ENCODE data around the gene MLEC.

The MLEC gene

DNA sequence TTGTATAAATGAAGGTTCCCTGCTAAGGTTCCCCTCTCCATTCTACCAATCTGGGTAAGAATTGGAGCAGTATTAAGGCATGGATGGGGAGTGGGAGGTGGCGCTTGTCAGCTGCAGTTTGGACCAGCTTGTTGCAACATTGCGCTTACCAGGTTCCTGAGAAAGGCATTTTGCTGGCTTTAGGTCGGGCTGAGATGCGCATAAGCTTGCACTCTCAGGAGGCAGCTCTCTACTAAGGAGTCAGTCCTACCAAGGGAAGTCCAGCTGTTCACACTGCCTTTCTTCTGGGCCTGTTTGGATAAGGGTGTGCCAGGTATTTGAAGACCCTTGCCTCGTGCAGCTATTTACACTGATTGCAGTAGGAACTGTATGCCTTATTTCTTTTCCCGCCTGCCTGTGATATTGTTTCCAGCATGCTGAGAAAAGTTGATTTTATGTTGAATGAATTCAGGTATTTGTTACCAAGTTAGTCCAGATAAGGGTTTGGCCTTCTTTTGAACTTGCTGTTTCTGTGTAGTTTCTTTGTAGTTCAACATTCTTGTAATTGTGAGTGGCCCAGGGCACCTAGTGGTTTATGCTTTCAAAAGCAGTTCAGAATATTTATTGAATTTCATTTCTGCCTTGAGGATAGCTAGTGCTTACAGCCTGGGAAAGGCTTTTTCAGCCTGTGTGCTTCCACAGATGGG, 2.6 kb downstream of the MLEC start:
- no peak for FAIRE-seq
- no peak for DNase-seq (ENCODE audit: extremely low spot score, insufficient read length, low read depth)

DNA sequence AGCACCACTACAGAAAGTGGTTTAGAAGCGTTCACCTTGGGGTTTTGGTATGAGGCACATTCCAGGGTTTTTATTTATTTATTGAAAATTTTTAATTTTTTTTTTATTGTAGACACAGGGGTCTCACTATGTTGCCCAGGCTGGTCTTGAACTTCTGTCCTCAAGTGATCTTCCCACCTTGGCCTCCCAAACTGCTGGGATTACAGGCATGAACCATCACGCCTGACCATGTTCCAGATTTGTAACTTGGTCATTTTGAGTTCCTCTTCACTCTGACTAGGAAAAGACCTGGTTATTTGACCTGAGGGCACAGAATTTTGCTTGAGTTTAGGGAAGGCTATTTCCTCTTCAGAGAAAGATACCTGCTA, 3.1 kb downstream of the MLEC start:
- no peak for FAIRE-seq
- no peak for DNase-seq (ENCODE audit: extremely low spot score, insufficient read length, low read depth)

DNA sequence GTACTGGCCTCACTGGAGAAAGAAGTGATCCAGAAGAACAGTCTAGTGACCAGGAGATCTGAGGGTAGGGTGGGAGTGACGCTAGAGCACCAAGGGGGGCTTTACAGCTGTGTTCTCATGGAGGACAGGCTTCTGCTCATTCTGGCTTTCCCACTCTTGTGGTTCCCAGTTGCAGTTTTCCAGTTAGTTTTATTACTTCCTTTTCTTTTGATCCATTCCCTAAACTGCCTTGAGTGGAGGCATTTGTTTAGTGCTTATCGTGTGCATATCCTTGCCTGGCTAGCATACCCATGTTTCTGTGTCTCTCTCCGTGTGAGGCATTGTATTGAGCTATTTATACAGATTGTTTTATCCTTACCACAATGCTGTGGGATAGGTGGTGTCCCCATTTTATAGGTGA, 4.0 kb downstream of the MLEC start:
- FAIRE-seq: no peak
- no peak for DNase-seq (ENCODE audit: extremely low spot score, insufficient read length, low read depth)

DNA sequence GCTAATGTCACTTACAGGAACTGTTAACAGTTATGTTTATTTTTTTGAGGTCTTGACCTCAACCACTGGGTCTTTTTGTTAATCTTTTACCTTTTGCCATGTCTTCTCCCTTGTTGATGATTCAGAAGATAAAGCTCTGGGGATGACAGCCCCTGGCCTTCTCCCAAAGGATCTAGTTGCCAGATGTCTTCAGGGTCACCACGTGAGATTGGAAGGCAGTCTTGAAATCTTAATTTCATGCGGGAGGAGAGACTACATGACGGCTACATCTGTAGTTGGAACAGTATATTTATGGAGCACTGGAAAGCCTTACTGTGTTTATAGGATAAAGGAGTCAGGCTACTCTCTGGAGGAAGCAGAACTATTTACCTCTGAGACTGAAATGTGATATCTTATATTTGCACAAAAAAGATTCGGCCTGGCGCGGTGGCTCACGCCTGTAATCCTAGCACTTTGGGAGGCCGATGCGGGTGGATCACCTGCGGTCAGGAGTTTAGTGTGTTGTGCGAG, 5.6 kb downstream of the MLEC start:
- DNase-seq (ENCODE audit: extremely low spot score, insufficient read length, low read depth) (no peak), FAIRE-seq (no peak)

DNA sequence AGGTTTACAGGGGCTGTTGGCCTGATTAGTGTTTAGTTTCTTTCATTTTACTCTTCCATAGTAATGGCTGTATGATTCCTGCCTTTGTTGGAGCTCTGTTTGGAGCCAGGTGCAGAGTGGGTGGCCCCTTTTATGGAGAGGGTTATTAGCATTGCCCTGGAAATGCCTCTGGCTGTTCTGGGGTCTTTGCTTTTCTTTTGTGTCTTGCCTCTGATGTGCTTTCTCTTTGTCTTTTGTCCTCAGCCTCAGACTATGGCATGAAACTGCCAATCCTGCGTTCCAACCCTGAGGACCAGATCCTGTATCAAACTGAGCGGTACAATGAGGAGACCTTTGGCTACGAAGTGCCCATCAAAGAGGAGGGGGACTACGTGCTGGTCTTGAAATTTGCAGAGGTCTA, 6.9 kb downstream of the MLEC start:
- FAIRE-seq (no peak), DNase-seq (ENCODE audit: extremely low spot score, insufficient read length, low read depth) (no peak)

DNA sequence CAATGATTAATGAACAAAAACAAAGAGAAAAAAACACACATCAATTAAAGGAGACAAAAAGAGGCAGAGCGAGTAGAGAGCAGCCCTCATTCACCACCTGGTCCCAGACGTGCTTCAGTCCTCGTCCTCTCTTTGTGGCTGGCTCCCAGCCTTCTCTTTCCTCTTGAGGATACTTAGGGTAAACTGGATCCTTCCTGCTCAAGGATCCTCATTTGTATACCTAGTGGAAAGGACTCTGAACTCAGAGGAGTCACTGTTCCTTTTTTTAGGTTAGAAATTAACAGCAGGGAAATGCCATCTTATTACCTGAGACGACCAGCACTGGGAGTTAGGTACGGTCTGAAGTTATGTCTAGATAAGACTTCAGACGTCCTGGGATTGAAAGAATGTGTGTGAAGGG, 9.7 kb downstream of the MLEC start:
- no peak for DNase-seq (ENCODE audit: extremely low spot score, insufficient read length, low read depth)

DNA sequence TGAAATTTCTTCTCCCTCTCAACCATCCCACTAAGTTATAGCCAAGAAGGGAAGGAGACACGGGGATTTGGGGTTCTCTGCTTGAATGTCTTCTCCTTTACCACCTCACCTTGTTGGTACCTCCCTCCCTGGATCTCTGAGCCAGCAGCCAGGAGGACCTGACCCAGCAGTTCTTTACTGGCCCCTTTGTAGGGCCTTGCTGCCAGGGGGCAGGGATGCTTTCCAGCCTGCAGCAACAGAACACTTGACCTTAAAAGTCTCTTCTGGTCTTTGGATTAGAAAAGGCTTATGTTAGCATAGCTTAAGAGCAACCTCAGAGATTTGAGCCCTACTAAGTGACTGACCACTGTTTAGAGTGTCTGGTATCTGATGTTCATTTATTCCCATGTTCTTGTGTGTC, 10.4 kb downstream of the MLEC start:
- DNase-seq (ENCODE audit: extremely low spot score, insufficient read length, low read depth) (no peak), FAIRE-seq (no peak)

More for the DNA sequence above, 9.7 kb downstream of the MLEC start:
- no peak for FAIRE-seq

DNA sequence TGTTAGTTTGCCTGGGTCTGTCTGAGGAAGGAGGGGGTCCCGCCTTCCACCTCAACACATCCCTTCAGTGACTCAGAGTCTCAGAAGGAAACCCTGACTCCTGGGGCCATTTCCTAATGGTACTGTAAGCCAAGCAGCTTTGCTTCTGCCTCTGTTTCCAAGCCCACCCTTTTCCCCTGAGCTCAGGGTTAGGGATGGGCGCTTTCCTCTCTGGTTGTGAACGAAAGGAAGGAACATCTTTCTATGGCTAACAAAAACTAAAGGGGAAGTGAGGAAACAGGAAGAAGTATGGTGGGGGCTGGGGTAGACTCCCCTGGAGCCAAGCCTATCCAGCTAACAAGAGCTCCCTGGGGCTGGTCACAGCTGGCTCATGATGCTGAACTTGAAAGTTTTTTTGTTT, 11.7 kb downstream of the MLEC start:
- FAIRE-seq (no peak), DNase-seq (ENCODE audit: extremely low spot score, insufficient read length, low read depth) (no peak)

DNA sequence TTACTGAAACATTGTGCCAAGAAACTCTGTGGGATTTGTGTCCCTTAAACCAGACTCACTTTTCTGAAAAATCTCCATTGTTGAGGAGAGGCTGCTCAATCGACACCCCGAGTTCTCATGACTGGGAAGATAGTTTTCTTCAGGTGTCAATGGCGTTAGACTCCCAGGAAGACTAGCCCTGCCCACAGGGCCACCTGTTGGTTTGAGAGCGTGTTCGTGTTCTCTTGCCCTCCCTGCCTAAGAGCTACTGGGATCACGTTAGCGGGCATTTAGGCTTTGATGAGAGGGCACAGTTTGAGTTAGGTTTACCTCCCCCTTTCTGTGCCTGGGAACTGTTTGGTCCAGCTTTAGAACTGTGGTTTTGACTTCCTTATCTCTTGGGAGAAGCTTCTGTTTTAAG, 12.6 kb downstream of the MLEC start:
- DNase-seq (ENCODE audit: extremely low spot score, insufficient read length, low read depth): no peak
- no peak for FAIRE-seq

DNA sequence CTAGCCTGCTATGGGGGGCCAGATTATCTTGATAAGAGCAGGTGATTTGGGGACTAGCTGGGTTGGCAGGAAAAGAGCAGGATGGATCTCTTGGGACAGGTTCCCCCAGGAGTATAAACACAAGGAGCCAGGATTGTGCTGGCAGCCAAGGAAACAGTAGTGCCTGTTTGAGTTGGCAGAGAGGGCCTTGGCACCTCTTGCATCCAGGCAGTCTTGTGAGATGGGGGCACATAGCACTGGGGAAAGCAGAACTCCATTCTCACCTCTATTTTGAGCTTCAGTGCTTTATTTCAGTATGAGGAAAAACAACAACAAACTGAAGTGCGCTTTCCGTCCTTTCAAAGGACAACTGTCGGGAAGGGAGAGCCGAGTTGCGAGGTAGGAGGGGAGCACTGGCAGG, 13.9 kb downstream of the MLEC start:
- FAIRE-seq: no peak
- DNase-seq (ENCODE audit: extremely low spot score, insufficient read length, low read depth): no peak

DNA sequence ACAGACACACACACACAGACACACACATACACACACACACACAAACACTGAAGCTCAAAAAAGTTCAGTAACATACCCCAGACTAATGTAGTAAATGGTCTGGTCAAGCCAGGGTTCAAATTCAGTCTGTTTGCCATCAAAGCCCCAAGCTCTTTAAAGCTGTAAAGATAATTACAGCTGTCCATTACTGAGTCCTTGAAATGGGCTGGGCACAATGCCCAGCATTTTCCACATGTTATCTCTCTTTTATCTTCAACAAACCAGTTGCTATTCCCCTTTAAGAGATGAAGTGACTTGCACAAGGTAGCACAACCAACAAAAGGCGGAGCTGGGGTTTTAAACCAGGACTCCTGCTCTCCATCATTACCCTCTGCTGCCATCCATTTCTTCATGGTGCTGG, 15.7 kb downstream of the MLEC start:
- no peak for DNase-seq (ENCODE audit: extremely low spot score, insufficient read length, low read depth)
- FAIRE-seq: no peak

DNA sequence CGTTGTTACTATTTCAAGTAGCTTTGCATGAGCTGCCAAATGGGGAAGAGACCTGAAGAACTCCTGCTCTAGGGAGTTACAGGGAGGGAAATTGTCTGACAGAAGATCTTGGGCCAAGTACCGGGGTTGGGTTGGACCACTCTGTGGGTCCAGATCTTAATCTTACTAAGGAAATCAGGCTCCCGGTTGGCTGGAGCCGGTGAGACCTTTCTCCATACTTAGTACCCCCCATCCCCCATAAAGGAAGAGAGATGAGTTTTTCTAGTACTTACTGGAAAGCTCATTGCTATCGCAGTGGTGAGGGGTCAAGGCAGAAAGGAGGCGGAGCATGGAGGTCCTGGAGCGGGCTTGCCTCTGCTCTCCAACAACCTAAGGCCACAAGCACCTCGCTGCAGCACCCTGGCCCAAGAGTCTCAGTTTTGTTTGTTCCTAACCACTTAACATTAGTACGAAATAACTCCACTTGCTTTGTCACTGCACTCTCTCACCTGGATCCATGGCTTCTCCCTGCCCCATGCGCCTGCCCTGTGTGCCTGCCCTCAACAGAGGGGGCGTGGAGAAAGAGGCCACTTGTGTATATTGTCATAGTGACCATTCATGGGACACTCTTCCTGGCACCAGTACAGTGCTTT, 16.5 kb downstream of the MLEC start:
- DNase-seq (ENCODE audit: extremely low spot score, insufficient read length, low read depth) (no peak), FAIRE-seq (no peak)

DNA sequence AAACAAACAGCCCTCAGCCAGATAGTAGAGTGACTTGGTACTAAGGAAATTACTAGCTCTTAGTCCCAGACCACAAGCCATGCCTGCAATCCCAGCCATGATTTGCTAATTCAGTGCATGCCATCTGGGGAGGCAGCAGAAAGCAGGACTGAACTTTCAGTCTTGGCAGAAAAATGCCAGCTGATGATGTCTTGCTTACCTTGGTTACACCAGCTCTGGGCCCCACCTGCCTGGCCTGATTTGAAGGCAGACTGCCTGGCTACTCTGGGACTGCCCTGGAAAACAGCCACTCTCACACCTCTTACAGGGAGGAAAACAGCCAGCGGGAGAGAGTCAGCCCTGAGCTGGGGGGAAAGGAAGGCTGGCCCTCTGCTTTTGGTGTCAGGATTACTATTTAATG, 18.7 kb downstream of the MLEC start:
- FAIRE-seq: no peak

DNA sequence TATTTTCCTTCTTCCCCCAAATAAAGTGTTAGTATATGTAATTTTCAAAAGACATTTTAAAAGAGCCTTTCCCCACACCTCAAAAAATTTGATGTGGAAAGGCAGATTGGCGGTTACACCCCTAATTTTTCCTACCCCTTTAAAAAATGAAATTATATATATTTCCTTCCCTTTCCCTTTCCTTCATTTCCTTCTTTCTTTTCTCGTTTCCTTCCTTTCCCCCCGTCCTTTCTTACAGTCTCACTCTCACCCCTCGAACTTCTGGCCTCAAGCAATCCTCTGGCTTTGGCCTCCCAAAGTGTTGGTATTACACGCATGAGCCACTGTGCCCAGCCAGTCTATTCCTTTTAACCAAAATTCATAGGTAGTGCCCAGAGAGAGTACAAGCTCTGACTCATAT, 19.1 kb downstream of the MLEC start:
- FAIRE-seq (no peak), DNase-seq (ENCODE audit: extremely low spot score, insufficient read length, low read depth) (no peak)

More for the DNA sequence above, 18.7 kb downstream of the MLEC start:
- no peak for DNase-seq (ENCODE audit: extremely low spot score, insufficient read length, low read depth)

DNA sequence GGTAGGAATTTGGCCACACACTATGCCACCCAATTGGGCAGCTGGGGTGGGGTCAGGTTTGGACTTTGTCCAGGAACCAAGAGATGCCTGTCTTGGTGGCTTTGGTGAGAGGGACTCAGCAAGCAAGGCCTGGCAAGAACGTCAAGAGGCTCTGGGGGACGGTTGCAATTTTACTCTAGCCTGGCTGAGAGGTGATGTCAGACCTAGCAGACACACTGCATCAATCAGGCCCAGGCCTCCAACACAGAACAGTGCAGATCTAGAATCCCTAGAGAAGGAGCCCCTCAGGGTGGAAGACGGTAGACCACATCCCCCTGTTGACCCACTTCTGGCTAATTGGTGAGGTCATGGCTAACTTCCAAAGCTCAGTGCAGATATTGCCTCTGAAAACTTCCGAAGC, 21.7 kb downstream of the MLEC start:
- FAIRE-seq: no peak

DNA sequence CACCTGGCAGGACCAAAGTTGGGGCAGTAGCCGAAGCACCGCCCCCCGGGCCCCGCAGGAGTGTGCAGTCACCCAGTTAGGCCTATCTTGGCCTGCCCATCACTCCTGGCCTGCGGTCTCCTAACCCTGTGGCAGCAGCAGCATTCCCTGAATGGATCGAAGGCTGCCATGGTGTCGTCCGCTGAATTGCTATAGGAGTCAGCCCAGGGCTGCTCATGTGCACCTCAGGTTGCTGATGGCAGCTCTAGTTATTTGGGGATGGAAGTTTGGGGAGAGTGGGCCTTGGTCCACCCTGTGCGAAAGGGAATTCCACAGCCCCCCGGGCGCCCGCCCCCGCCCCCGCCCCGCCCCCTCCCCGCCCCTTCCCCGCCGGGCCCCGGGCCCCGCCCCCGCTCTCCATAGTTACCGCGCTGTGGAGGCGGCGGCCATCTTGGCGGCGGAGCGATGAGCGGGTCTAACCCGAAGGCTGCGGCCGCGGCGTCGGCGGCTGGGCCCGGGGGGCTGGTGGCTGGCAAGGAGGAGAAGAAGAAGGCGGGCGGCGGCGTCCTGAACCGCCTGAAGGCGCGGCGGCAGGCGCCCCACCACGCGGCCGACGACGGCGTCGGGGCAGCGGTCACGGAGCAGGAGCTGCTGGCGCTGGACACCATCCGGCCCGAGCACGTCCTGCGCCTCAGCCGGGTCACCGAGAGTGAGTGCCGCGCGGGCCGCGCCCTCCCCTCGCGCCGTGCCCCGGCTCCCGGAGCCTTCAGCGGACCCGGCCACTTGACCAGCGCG, 23.3 kb downstream of the MLEC start, which contains the start of gene UNC119B:
UNC119B (plus strand) TSS at position 428 of the 774 bp plus-strand sequence; CDS start at position 445, 17 bp downstream.
- FAIRE-seq: no peak

More for the DNA sequence above, 21.7 kb downstream of the MLEC start:
- DNase-seq (ENCODE audit: extremely low spot score, insufficient read length, low read depth): no peak

DNA sequence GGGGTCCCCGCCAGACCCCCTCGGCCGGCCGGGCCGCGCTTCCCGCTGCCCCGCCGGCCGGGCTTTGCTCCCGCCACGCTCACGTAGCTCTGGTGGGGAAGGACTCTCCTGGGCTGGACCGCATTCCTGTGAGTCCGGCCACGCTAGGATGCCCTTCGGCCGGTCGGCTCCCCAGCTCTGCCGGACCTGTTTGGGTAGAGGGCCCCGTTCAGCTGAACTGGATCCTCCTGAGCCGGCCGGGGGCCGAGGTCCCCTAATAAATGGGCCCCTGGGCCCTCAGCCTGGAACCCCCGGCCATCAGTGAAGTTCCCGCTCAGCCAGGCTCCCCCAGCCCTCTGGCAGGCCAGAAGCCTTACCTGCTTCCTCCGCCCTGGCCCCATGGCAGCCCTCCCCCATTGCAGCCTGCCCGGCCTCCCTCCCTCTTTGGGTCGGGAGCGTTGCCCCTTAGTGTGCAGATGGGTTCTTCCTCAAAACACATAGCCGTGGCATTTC, 23.9 kb downstream of the MLEC start:
- no peak for FAIRE-seq
- peak; percentile 18 for DNase-seq (ENCODE audit: extremely low spot score, insufficient read length, low read depth)

More for the DNA sequence above, 23.3 kb downstream of the MLEC start, which contains the start of gene UNC119B:
- peak; percentile 72 for DNase-seq (ENCODE audit: extremely low spot score, insufficient read length, low read depth)

DNA sequence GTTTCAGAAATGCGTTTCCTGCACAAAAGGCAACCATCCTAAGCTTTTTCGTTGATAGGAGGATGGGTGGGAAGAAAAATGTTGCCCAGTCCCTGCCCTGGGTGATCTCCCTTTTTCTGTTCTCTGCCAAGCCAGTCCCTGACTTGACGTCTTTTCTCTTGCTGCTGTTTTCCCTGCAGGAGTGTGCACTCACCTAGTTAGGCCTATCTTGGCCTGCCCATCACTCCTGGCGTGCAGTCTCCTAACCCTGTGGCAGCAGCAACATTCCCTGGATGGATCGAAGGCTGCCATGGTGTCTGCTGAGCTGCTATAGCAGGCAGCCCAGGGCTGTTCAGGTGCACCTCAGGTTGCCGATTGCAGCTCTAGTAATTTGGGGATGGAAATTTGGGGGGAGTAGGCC, 24.5 kb downstream of the MLEC start:
- DNase-seq (ENCODE audit: extremely low spot score, insufficient read length, low read depth): no peak
- FAIRE-seq: no peak

DNA sequence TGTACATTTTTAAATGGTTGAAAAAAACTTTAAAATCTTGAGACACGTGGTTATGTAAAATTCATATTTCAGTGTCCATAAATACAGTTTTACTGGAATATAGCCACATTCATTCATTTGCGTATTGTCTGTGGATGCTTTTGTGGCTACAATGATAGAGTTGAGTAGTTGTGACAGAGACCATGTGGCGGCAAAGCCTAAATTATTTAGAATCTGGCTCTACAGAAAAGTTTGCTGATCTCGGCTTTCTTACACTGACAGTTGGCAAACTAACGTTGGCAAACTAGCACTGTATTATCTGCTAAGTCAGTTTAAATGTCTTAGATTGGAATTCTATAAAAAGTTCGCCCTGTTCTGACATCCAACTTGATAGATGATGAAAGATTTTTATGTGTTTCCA, 25.7 kb downstream of the MLEC start:
- DNase-seq (ENCODE audit: extremely low spot score, insufficient read length, low read depth) (no peak), FAIRE-seq (no peak)

DNA sequence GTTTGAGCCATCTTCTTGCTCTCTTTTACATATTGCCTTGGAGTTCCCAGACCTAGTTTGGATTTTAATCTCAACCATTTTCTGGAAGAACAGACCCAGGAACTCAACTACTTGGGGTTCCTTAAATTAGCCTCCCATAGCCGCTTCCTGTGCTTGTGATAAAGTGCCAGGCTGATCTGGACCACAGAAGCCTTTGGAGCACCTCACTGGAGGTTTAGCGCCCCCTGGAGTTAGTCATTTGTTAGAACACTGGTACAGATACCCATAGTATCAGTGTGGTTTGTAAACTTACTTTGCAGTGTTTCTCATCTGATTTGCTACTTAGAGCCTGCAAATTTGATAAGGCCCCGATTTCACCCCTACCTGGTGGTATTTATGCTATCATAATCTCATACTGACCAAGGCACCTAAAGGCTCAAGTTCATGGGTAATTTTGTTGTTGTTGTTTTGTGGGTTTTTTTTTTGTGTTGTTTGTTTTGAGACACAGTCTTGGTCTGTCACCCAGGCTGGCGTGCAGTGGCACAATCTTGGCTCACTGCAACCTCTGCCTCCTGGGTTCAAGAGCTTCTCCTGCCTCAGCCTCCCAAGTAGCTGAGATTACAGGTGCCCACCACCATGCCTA, 27.0 kb downstream of the MLEC start:
- DNase-seq (ENCODE audit: extremely low spot score, insufficient read length, low read depth) (peak; percentile 51), FAIRE-seq (peak; percentile 79)
